HCT116 (cell line): ENCODE data around the gene ZBTB20. TPM values are rescaled to one million over a fixed set of nuclear protein-coding genes. Genes with fewer than 3 reads are reported as not detected.

ENCODE experiments used
- ATAC-seq: fragments of 200-7000 bp; cut with Tn5 transposase; 2 replicates; pipeline ENCODE4 v1.9.1; 2020; ENCODE audit warnings: mild to moderate bottlenecking, moderate library complexity
- BruUV-seq: library from RNA; stranded (reverse); fragments of 400-500 nt; replicated peaks from 2 replicates; lab custom pipeline; 2021; lab: Mats Ljungman, UMichigan
- CTCF ChIA-PET: fragments of 300-600 bp; sonication (Branson Sonifier 250); formaldehyde crosslinking; loops from one replicate; lab custom pipeline; 2021; ENCODE audit warnings: antibody characterized with exemption; lab: Charles Lee
- POLR2A ChIA-PET: fragments of 300-600, 350-600 bp; sonication (Branson Sonifier 250); formaldehyde crosslinking; loops from one replicate; lab custom pipeline; 2021; ENCODE audit warnings: antibody characterized with exemption; lab: Charles Lee
- RAD21 ChIA-PET, 2 experiments: fragments of 300-600 bp; sonication (Branson Sonifier 250); formaldehyde crosslinking; loops; one replicate each; lab custom pipeline; 2023; ENCODE audit warnings: low total read pairs in 2 of 2; ENCODE audit not compliant: uncharacterized antibody in 2 of 2, unreplicated experiment in 2 of 2, low non-redundant PET in 1 of 2; lab: Charles Lee
- DNase-seq: peaks from one replicate; pipeline ENCODE4 v3.0.0-alpha.2; 2010; ENCODE audit warnings: low read depth, low spot score
- H2AFZ ChIP-seq: fragments of 200-600 bp; shearing (Covaris generic), sonication (generic); 2 replicates; pipeline ENCODE4 v1.6.1; 2017; ENCODE audit warnings: low read depth, mixed run types, mixed read lengths, antibody characterized with exemption, low read length; ENCODE audit not compliant: poor library complexity, severe bottlenecking
- H3K27ac ChIP-seq: 2 replicates; pipeline ENCODE4 v1.5.1; 2012; ENCODE audit warnings: low read depth, low read length
- H3K27me3 ChIP-seq: fragments of 200-600 bp; sonication (generic); 2 replicates; pipeline ENCODE4 v1.6.1; 2016; ENCODE audit warnings: mixed run types, low read length, mixed read lengths; ENCODE audit not compliant: insufficient read depth
- H3K36me3 ChIP-seq, 2 experiments: fragments of 200-500 bp in 1 of 2; fragments of 200-600 bp in 1 of 2; sonication (Bioruptor generic) in 1 of 2; sonication (generic) in 1 of 2; 2 replicates each; pipeline versions ENCODE4 v1.5.1 to v1.6.1; 2014 to 2016; ENCODE audit warnings: low read length in 2 of 2, inconsistent platforms in 1 of 2, mixed read lengths in 1 of 2, mixed run types in 1 of 2; ENCODE audit not compliant: insufficient read depth in 2 of 2, control insufficient read depth in 1 of 2
- H3K4me1 ChIP-seq, 2 experiments: fragments of 200-600 bp in 1 of 2; sonication (generic) in 1 of 2; 2 replicates each; pipeline versions ENCODE4 v1.5.1 to v1.6.1; 2012 to 2017; ENCODE audit warnings: low read length in 2 of 2, inconsistent platforms in 1 of 2, mild to moderate bottlenecking in 1 of 2, mixed read lengths in 1 of 2, mixed run types in 1 of 2, moderate library complexity in 1 of 2; ENCODE audit not compliant: insufficient read depth in 2 of 2, control insufficient read depth in 1 of 2
- H3K4me2 ChIP-seq: fragments of 200-600 bp; sonication (generic); 2 replicates; pipeline ENCODE4 v1.6.1; 2017; ENCODE audit warnings: mixed run types, low read length, mixed read lengths
- H3K4me3 ChIP-seq, 2 experiments: fragments of 200-600 bp in 1 of 2; sonication (generic) in 1 of 2; replicated peaks in 1 of 2; 2 replicates each; pipeline ENCODE4 v1.5.1; 2011 to 2016; ENCODE audit warnings: low read length in 2 of 2, control low read depth in 1 of 2, low read depth in 1 of 2, mild to moderate bottlenecking in 1 of 2, mixed read lengths in 1 of 2, mixed run types in 1 of 2
- H3K79me2 ChIP-seq: fragments of 200-600 bp; sonication (generic); 2 replicates; pipeline ENCODE4 v1.6.1; 2017; ENCODE audit warnings: mild to moderate bottlenecking, mixed run types, low read length, moderate library complexity, mixed read lengths; ENCODE audit not compliant: insufficient read depth
- H3K9ac ChIP-seq: fragments of 200-600 bp; sonication (generic); 2 replicates; pipeline ENCODE4 v1.6.1; 2016; ENCODE audit warnings: low read length, mixed read lengths
- H3K9me2 ChIP-seq: fragments of 200-600 bp; sonication (generic), shearing (Covaris generic); 2 replicates; pipeline ENCODE4 v1.6.1; 2017; ENCODE audit warnings: mixed run types, mild to moderate bottlenecking, moderate library complexity; ENCODE audit not compliant: insufficient read depth
- H3K9me3 ChIP-seq, 2 experiments: fragments of 200-500 bp in 1 of 2; fragments of 200-600 bp in 1 of 2; sonication (Bioruptor generic) in 1 of 2; sonication (generic) in 1 of 2; 2 replicates each; pipeline ENCODE4 v1.6.1; 2014 to 2017; ENCODE audit warnings: low read length in 2 of 2, mixed read lengths in 2 of 2, inconsistent platforms in 1 of 2, low read depth in 1 of 2, mild to moderate bottlenecking in 1 of 2, mixed run types in 1 of 2, moderate library complexity in 1 of 2; ENCODE audit not compliant: control insufficient read depth in 1 of 2, insufficient read depth in 1 of 2
- H4K20me1 ChIP-seq: fragments of 200-600 bp; sonication (generic), shearing (Covaris generic); 2 replicates; pipeline ENCODE4 v1.6.1; 2017; ENCODE audit warnings: mixed run types, mild to moderate bottlenecking, moderate library complexity; ENCODE audit not compliant: insufficient read depth
- CBX3 ChIP-seq: IDR thresholded peaks from 2 replicates; pipeline ENCODE4 v1.6.1; 2012; ENCODE audit warnings: low read depth
- CEBPB ChIP-seq: IDR thresholded peaks from 2 replicates; pipeline ENCODE4 v1.6.1; 2012; ENCODE audit warnings: low read depth
- EZH2 ChIP-seq: fragments of 200-600 bp; sonication (generic); IDR thresholded peaks from 2 replicates; pipeline ENCODE4 v1.6.1; 2017; ENCODE audit warnings: antibody characterized with exemption, mixed run types
- FOSL1 ChIP-seq: IDR thresholded peaks from 2 replicates; pipeline ENCODE4 v1.6.1; 2012; ENCODE audit warnings: low read depth
- JUND ChIP-seq: IDR thresholded peaks from 2 replicates; pipeline ENCODE4 v1.6.1; 2012
- POLR2A ChIP-seq: IDR thresholded peaks from 2 replicates; pipeline ENCODE4 v1.7.0; 2011; ENCODE audit warnings: borderline replicate concordance; ENCODE audit not compliant: insufficient read depth, insufficient read length; ENCODE audit errors: extremely low read depth
- RAD21 ChIP-seq: IDR thresholded peaks from 2 replicates; pipeline ENCODE4 v1.6.1; 2012; ENCODE audit warnings: low read depth, mild to moderate bottlenecking
- SIN3A ChIP-seq: IDR thresholded peaks from 2 replicates; pipeline ENCODE4 v1.6.1; 2012; ENCODE audit warnings: low read depth
- SP1 ChIP-seq: IDR thresholded peaks from 2 replicates; pipeline ENCODE4 v1.6.1; 2012; ENCODE audit warnings: low read depth
- TCF7L2 ChIP-seq: IDR thresholded peaks from 2 replicates; pipeline ENCODE4 v1.7.0; 2011; ENCODE audit warnings: borderline replicate concordance, inconsistent platforms; ENCODE audit not compliant: insufficient read depth, insufficient read length; ENCODE audit errors: extremely low read depth
- YY1 ChIP-seq: IDR thresholded peaks from 2 replicates; pipeline ENCODE4 v1.6.1; 2011; ENCODE audit warnings: low read length, low read depth, moderate library complexity, mild to moderate bottlenecking; ENCODE audit not compliant: insufficient replicate concordance; ENCODE audit errors: extremely low read depth
- intact Hi-C: fragments of 100-400 bp; cut with micrococcal nuclease; formaldehyde crosslinking; loops from 2 replicates; pipeline ENCODE4 v1.10.0; 2022
- total RNA-seq: library from RNA; stranded (reverse); gene quantifications from one replicate; pipeline ENCODE4 v1.2.1, GENCODE V29; 2021; ENCODE audit not compliant: unreplicated experiment
- TF ChIP-seq, protein P1 (sequence below): IDR thresholded peaks from 2 replicates; pipeline ENCODE4 v1.6.1; 2011; ENCODE audit warnings: mild to moderate bottlenecking, low read length, moderate library complexity; ENCODE audit not compliant: insufficient replicate concordance; ENCODE audit errors: extremely low read depth
- TF ChIP-seq, protein P2 (sequence below): IDR thresholded peaks from 2 replicates; pipeline ENCODE4 v1.6.1; 2012
- TF ChIP-seq, protein P3 (sequence below): IDR thresholded peaks from 2 replicates; pipeline ENCODE4 v1.6.1; 2012; ENCODE audit warnings: low read depth

The ZBTB20 gene
- total RNA-seq, 1 experiment from 2014 or later: 42.1 TPM

DNA sequence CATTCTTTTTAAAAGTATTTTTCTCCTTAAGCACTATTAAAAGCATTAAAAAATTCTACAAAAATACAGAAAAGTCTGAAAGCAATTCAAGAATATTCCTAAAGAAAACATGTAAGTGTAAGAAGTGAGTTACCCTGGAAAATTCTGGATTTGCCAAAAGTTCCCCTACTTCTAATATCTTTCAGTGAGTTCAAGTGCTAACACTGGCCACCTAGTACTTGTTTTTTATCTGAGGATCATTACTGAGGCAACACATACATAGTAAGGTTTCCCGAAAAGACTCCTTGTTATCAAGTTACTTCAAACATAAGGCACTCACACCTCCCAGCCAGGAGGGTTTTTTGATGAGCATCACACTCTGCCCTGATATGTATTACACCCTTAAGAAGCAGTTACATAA, 694.8 kb downstream of the ZBTB20 start:
- H3K9me2 ChIP-seq: no peaks in the 10 kb centered on the region
- POLR2A ChIA-PET: no interaction called here
- H3K4me1 ChIP-seq: peaks cover 9 to 18% of the 10 kb centered on the region in 2 experiments; a peak in 2 of 4 replicates
- DNase-seq (no peak), ATAC-seq (no peak)
- TF ChIP-seq, protein P1, sequence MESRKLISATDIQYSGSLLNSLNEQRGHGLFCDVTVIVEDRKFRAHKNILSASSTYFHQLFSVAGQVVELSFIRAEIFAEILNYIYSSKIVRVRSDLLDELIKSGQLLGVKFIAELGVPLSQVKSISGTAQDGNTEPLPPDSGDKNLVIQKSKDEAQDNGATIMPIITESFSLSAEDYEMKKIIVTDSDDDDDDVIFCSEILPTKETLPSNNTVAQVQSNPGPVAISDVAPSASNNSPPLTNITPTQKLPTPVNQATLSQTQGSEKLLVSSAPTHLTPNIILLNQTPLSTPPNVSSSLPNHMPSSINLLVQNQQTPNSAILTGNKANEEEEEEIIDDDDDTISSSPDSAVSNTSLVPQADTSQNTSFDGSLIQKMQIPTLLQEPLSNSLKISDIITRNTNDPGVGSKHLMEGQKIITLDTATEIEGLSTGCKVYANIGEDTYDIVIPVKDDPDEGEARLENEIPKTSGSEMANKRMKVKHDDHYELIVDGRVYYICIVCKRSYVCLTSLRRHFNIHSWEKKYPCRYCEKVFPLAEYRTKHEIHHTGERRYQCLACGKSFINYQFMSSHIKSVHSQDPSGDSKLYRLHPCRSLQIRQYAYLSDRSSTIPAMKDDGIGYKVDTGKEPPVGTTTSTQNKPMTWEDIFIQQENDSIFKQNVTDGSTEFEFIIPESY: no peak
- TF ChIP-seq EZH2 (no peak), SIN3A (no peak), SP1 (no peak), RAD21 (no peak), CBX3 (no peak), FOSL1 (no peak), YY1 (no peak), TCF7L2 (no peak), CEBPB (no peak), POLR2A (no peak), JUND (no peak)
- TF ChIP-seq, protein P2, sequence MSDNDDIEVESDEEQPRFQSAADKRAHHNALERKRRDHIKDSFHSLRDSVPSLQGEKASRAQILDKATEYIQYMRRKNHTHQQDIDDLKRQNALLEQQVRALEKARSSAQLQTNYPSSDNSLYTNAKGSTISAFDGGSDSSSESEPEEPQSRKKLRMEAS: no peak
- TF ChIP-seq, protein P3, sequence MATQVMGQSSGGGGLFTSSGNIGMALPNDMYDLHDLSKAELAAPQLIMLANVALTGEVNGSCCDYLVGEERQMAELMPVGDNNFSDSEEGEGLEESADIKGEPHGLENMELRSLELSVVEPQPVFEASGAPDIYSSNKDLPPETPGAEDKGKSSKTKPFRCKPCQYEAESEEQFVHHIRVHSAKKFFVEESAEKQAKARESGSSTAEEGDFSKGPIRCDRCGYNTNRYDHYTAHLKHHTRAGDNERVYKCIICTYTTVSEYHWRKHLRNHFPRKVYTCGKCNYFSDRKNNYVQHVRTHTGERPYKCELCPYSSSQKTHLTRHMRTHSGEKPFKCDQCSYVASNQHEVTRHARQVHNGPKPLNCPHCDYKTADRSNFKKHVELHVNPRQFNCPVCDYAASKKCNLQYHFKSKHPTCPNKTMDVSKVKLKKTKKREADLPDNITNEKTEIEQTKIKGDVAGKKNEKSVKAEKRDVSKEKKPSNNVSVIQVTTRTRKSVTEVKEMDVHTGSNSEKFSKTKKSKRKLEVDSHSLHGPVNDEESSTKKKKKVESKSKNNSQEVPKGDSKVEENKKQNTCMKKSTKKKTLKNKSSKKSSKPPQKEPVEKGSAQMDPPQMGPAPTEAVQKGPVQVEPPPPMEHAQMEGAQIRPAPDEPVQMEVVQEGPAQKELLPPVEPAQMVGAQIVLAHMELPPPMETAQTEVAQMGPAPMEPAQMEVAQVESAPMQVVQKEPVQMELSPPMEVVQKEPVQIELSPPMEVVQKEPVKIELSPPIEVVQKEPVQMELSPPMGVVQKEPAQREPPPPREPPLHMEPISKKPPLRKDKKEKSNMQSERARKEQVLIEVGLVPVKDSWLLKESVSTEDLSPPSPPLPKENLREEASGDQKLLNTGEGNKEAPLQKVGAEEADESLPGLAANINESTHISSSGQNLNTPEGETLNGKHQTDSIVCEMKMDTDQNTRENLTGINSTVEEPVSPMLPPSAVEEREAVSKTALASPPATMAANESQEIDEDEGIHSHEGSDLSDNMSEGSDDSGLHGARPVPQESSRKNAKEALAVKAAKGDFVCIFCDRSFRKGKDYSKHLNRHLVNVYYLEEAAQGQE: no peak
- no peak overlapping the region for H3K4me2 ChIP-seq
- peaks cover 95% of the 10 kb centered on the region for H3K79me2 ChIP-seq
- intact Hi-C loops: no loop called here
- CTCF ChIA-PET: no interaction called here
- H3K9me3 ChIP-seq: no peaks in the 10 kb centered on the region
- no peak overlapping the region for H3K27ac ChIP-seq
- RAD21 ChIA-PET: no interaction called here
- no peak overlapping the region for H3K9ac ChIP-seq
- no peak overlapping the region for H3K4me3 ChIP-seq
- H4K20me1 ChIP-seq: no peaks in the 10 kb centered on the region
- no peak overlapping the region for H2AFZ ChIP-seq
- no TSS peak for BruUV-seq
- no peaks in the 10 kb centered on the region for H3K36me3 ChIP-seq
- H3K27me3 ChIP-seq: no peaks in the 10 kb centered on the region
